LHCN-M2 (cell line): ENCODE measurements around the gene CFAP119. TPM values are rescaled to one million over a fixed set of nuclear protein-coding genes. Genes with fewer than 3 reads are reported as not detected.

Source experiments
- DNase-seq: peaks from one replicate; pipeline ENCODE4 v3.0.0-alpha.2; 2012; ENCODE audit warnings: low read depth
- total RNA-seq: library from RNA; depleted of rRNA; stranded (reverse); fragments of >200 nt; gene quantifications from 2 replicates; pipeline ENCODE4 v1.2.3, GENCODE V29; 2014; rRNA removed

The CFAP119 gene
- total RNA-seq, 1 experiment from 2014 or later = 4.0 TPM

DNA sequence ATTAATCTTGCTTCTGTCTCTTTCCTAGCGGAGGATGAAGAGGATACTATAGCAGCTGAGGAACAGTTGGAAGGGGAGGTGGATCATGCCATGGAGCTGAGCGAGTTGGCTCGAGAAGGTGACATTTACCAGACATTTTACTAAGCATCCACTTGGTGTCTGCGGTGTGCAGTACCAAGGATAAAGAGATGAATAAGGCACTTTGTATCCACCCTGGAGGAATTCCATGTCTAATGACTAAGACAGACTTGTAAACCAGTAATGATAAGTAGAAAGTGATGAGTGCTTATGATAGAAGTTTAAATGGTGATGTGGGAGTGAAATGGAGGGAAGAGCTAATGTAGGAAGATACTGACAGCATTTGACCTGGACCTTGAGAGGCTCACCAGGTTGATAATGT is 50.9 kb downstream of the CFAP119 start:
- no peak for DNase-seq

Other genes starting within 250 kb of the CFAP119 start
- 36.7 and 40.6 TPM in 2 replicates for gene ZNF768, start 235.5 kb downstream of the CFAP119 start, total RNA-seq
- gene ZNF747, start 227.2 kb downstream of the CFAP119 start, total RNA-seq = 13.3 TPM in 2 replicates
- 7.8 and 9.6 TPM in 2 replicates for gene ZNF764, start 203.7 kb downstream of the CFAP119 start, total RNA-seq
- 11.9 and 16.2 TPM in 2 replicates for gene ZNF688, start 190.3 kb downstream of the CFAP119 start, total RNA-seq
- gene ZNF785, start 176.4 kb downstream of the CFAP119 start, total RNA-seq = 8.5 and 9.6 TPM in 2 replicates
- gene ZNF689, start 151.7 kb downstream of the CFAP119 start, total RNA-seq = 8.7 and 12.5 TPM in 2 replicates
- gene PRR14, start 111.1 kb downstream of the CFAP119 start, total RNA-seq = 9.3 and 12.7 TPM in 2 replicates
- gene FBRS, start 103.6 kb downstream of the CFAP119 start, total RNA-seq = 20.1 and 23.0 TPM in 2 replicates
- 10.3 and 16.1 TPM in 2 replicates for gene SRCAP, start 62.9 kb downstream of the CFAP119 start, total RNA-seq
- gene PHKG2, start 13.6 kb downstream of the CFAP119 start, total RNA-seq = 39.8 and 42.3 TPM in 2 replicates
- 102 and 105 TPM in 2 replicates for gene RNF40, start 260 bp upstream of the CFAP119 start, total RNA-seq
- 20.8 and 21.0 TPM in 2 replicates for gene ZNF629, start 25.1 kb upstream of the CFAP119 start, total RNA-seq
- 71.5 and 74.5 TPM in 2 replicates for gene BCL7C, start 132.0 kb upstream of the CFAP119 start, total RNA-seq
- 2.5 and 4.1 TPM in 2 replicates for gene CTF1, start 134.6 kb upstream of the CFAP119 start, total RNA-seq
- 28.6 and 33.2 TPM in 2 replicates for gene FBXL19, start 161.5 kb upstream of the CFAP119 start, total RNA-seq
- 62.5 and 73.6 TPM in 2 replicates for gene ORAI3, start 187.0 kb upstream of the CFAP119 start, total RNA-seq
- 2.4 and 3.4 TPM in 2 replicates for gene SETD1A, start 195.7 kb upstream of the CFAP119 start, total RNA-seq
- 133 and 143 TPM in 2 replicates for gene HSD3B7, start 223.1 kb upstream of the CFAP119 start, total RNA-seq
- gene STX1B, start 248.6 kb upstream of the CFAP119 start, total RNA-seq = 1.7 and 4.1 TPM in 2 replicates